IMR-90 (cell line): ENCODE data around the gene MB. TPM values are rescaled to one million over a fixed set of nuclear protein-coding genes. Genes with fewer than 3 reads are reported as not detected.

Experiments used
- ATAC-seq: fragments of 200-7000 bp; cut with Tn5 transposase; 2 replicates; pipeline ENCODE4 v1.9.1; 2020; ENCODE audit warnings: low read depth, mild to moderate bottlenecking, moderate library complexity
- BruUV-seq: library from RNA; stranded (reverse); fragments of 400-500 nt; replicated peaks from 2 replicates; lab custom pipeline; 2021; lab: Mats Ljungman, UMichigan
- CTCF ChIA-PET: fragments of 300-600 bp; formaldehyde crosslinking; extraction: SDS; loops from one replicate; lab custom pipeline; 2021; ENCODE audit warnings: antibody characterized with exemption; lab: Yijun Ruan, JAX
- POLR2A ChIA-PET: fragments of 300-600 bp; sonication (Branson Sonifier 250); formaldehyde crosslinking; loops from one replicate; lab custom pipeline; 2022; ENCODE audit warnings: antibody characterized with exemption; ENCODE audit not compliant: unreplicated experiment; lab: Charles Lee
- DNase-seq: peaks from one replicate; pipeline ENCODE4 v3.0.0; 2013
- H2AFZ ChIP-seq: replicated peaks from 2 replicates; pipeline ENCODE3; 2013; ENCODE audit warnings: low read length, mild to moderate bottlenecking; ENCODE audit not compliant: poor library complexity
- H2AK5ac ChIP-seq: 2 replicates; pipeline ENCODE4 v1.6.1; 2013; ENCODE audit warnings: low read depth, low read length, inconsistent platforms
- H2AK9ac ChIP-seq: replicated peaks from 2 replicates; pipeline ENCODE3; 2013; ENCODE audit warnings: mild to moderate bottlenecking, low read depth, low read length, moderate library complexity; ENCODE audit not compliant: poor library complexity
- H2BK120ac ChIP-seq: 2 replicates; pipeline ENCODE4 v1.6.1; 2013; ENCODE audit warnings: low read depth, low read length, inconsistent platforms
- H2BK15ac ChIP-seq: 3 replicates; pipeline ENCODE4 v1.6.1; 2013; ENCODE audit warnings: low read depth, low read length, inconsistent platforms
- H2BK20ac ChIP-seq: 2 replicates; pipeline ENCODE4 v1.6.1; 2013; ENCODE audit warnings: low read depth, mild to moderate bottlenecking, inconsistent platforms, low read length, moderate library complexity
- H2BK5ac ChIP-seq: 2 replicates; pipeline ENCODE4 v1.6.1; 2013; ENCODE audit warnings: mild to moderate bottlenecking, low read depth, low read length, inconsistent platforms; ENCODE audit not compliant: poor library complexity, severe bottlenecking
- H3K14ac ChIP-seq: replicated peaks from 2 replicates; pipeline ENCODE4 v1.6.1; 2013; ENCODE audit warnings: low read depth, low read length, inconsistent platforms
- H3K18ac ChIP-seq: 2 replicates; pipeline ENCODE4 v1.6.1; 2013; ENCODE audit warnings: low read depth, low read length, control low read depth
- H3K23ac ChIP-seq: 2 replicates; pipeline ENCODE4 v1.6.1; 2013; ENCODE audit warnings: low read depth, low read length, inconsistent platforms
- H3K27ac ChIP-seq: 2 replicates; pipeline ENCODE4 v1.5.1; 2013; ENCODE audit warnings: mild to moderate bottlenecking, control low read depth, low read length; ENCODE audit not compliant: insufficient read depth
- H3K27me3 ChIP-seq: 2 replicates; pipeline ENCODE4 v1.6.1; 2013; ENCODE audit warnings: low read length; ENCODE audit not compliant: control insufficient read depth, insufficient read depth
- H3K36me3 ChIP-seq: 2 replicates; pipeline ENCODE4 v1.6.1; 2013; ENCODE audit warnings: low read length, mixed read lengths; ENCODE audit not compliant: control insufficient read depth, insufficient read depth
- H3K4ac ChIP-seq: 2 replicates; pipeline ENCODE4 v1.6.1; 2013; ENCODE audit warnings: low read depth, low read length, inconsistent platforms
- H3K4me1 ChIP-seq: 2 replicates; pipeline ENCODE4 v1.6.1; 2013; ENCODE audit warnings: low read length, mixed read lengths; ENCODE audit not compliant: control insufficient read depth, insufficient read depth
- H3K4me2 ChIP-seq: 2 replicates; pipeline ENCODE4 v1.6.1; 2013; ENCODE audit warnings: low read depth, mild to moderate bottlenecking, control low read depth, low read length, moderate library complexity
- H3K4me3 ChIP-seq: 2 replicates; pipeline ENCODE4 v1.5.1; 2013; ENCODE audit warnings: low read depth, mild to moderate bottlenecking, control low read depth, low read length, moderate library complexity; ENCODE audit not compliant: insufficient read depth
- H3K56ac ChIP-seq: 2 replicates; pipeline ENCODE4 v1.6.1; 2013; ENCODE audit warnings: low read length, inconsistent platforms; ENCODE audit not compliant: insufficient read depth; ENCODE audit errors: extremely low read depth
- H3K79me1 ChIP-seq, 2 experiments: 2 replicates each; pipeline ENCODE4 v1.6.1; 2013; ENCODE audit warnings: low read length in 2 of 2, inconsistent platforms in 1 of 2, low read depth in 1 of 2
- H3K9ac ChIP-seq: 2 replicates; pipeline ENCODE4 v1.6.1; 2013; ENCODE audit warnings: low read depth, low read length, control low read depth
- H3K9me1 ChIP-seq: 2 replicates; pipeline ENCODE4 v1.6.1; 2013; ENCODE audit warnings: low read length, inconsistent platforms; ENCODE audit not compliant: insufficient read depth
- H3K9me3 ChIP-seq: 2 replicates; pipeline ENCODE4 v1.6.1; 2013; ENCODE audit warnings: low read length; ENCODE audit not compliant: control insufficient read depth, insufficient read depth
- H4K20me1 ChIP-seq: 2 replicates; pipeline ENCODE4 v1.6.1; 2013; ENCODE audit warnings: low read length, inconsistent platforms; ENCODE audit not compliant: insufficient read depth
- H4K5ac ChIP-seq: 2 replicates; pipeline ENCODE4 v1.6.1; 2013; ENCODE audit warnings: mild to moderate bottlenecking, low read depth, low read length, control low read depth
- H4K8ac ChIP-seq, 2 experiments: 2 replicates each; pipeline ENCODE4 v1.6.1; 2013; ENCODE audit warnings: low read depth in 2 of 2, low read length in 2 of 2, control low read depth in 1 of 2, inconsistent platforms in 1 of 2
- H4K91ac ChIP-seq: 2 replicates; pipeline ENCODE4 v1.6.1; 2013; ENCODE audit warnings: low read depth, low read length, inconsistent platforms; ENCODE audit not compliant: insufficient read depth
- CEBPB ChIP-seq: IDR thresholded peaks from 2 replicates; pipeline ENCODE4 v1.6.1; 2012; ENCODE audit warnings: low read depth, low read length, improper control_type of control experiment
- CHD1 ChIP-seq: IDR thresholded peaks from 2 replicates; pipeline ENCODE4 v1.6.1; 2012; ENCODE audit warnings: low read depth, low read length, improper control_type of control experiment
- FOS ChIP-seq: fragments of 150-350 bp; IDR thresholded peaks from 2 replicates; pipeline ENCODE4 v1.6.1; 2016; ENCODE audit warnings: low read depth, low read length
- MXI1 ChIP-seq: IDR thresholded peaks from 2 replicates; pipeline ENCODE4 v1.6.1; 2012; ENCODE audit warnings: low read depth, mild to moderate bottlenecking, low read length, moderate library complexity, borderline replicate concordance
- RAD21 ChIP-seq: IDR thresholded peaks from 2 replicates; pipeline ENCODE4 v1.6.1; 2012; ENCODE audit warnings: low read length, improper control_type of control experiment
- RCOR1 ChIP-seq: IDR thresholded peaks from 2 replicates; pipeline ENCODE4 v1.6.1; 2012; ENCODE audit warnings: mild to moderate bottlenecking, low read length, improper control_type of control experiment; ENCODE audit not compliant: insufficient replicate concordance
- RFX5 ChIP-seq: IDR thresholded peaks from 2 replicates; pipeline ENCODE4 v1.8.0; 2012; ENCODE audit warnings: low read depth, mild to moderate bottlenecking, low read length, moderate library complexity
- SMC3 ChIP-seq: fragments of 150-350 bp; IDR thresholded peaks from 2 replicates; pipeline ENCODE4 v1.6.1; 2016; ENCODE audit warnings: low read depth, mild to moderate bottlenecking, antibody characterized with exemption, low read length, moderate library complexity
- WGBS, 2 experiments: methylation state at CpG; one replicate each; pipeline versions ENCODE4 v1.1.5 to v1.1.7; 2013; ENCODE audit warnings: missing lambda C conversion rate in 2 of 2; ENCODE audit not compliant: insufficient read length in 1 of 2; ENCODE audit errors: extremely low coverage in 2 of 2; 5-methylcytosine and 5-hydroxymethylcytosine counted together
- dilution Hi-C: fragments of 300-500 bp; cut with HindIII; formaldehyde crosslinking; loops from one replicate; pipeline ENCODE4 v1.14.3; 2018; ENCODE audit warnings: low sequenced_read_pairs; ENCODE audit not compliant: unreplicated experiment
- in situ Hi-C: fragments of 300-500 bp; cut with MboI; formaldehyde crosslinking; loops from 3 replicates; pipeline ENCODE4 v1.14.3; 2019; ENCODE audit warnings: low sequenced_read_pairs, inconsistent platforms, mixed read lengths
- intact Hi-C: fragments of 100-400 bp; cut with micrococcal nuclease; formaldehyde crosslinking; loops from 2 replicates; pipeline ENCODE4 v1.10.0; 2022
- polyA plus RNA-seq, 3 experiments: library from polyadenylated mRNA; depleted of rRNA; stranded (reverse); fragments of >200 nt; gene quantifications; 2 replicates each; pipeline ENCODE4 v1.2.3, GENCODE V29; 2012; ENCODE audit warnings: low replicate concordance in 1 of 3
- total RNA-seq: library from RNA; depleted of rRNA; stranded (reverse); fragments of >200 nt; gene quantifications from 2 replicates; pipeline ENCODE4 v1.2.3, GENCODE V29; 2012
- TF ChIP-seq, protein P1 (sequence below): conservative IDR thresholded peaks from 2 replicates; pipeline ENCODE4 v1.5.1; 2012; ENCODE audit warnings: mild to moderate bottlenecking, low read depth, low read length, improper control_type of control experiment
- TF ChIP-seq, protein P2 (sequence below): fragments of 150-350 bp; IDR thresholded peaks from 2 replicates; pipeline ENCODE4 v1.6.1; 2016; ENCODE audit warnings: low read depth, mild to moderate bottlenecking, low read length, moderate library complexity, borderline replicate concordance

MB gene
- total and polyA plus RNA-seq, 2 of the 4 experiments (the other 2 are of a cell fraction) = not detected

DNA sequence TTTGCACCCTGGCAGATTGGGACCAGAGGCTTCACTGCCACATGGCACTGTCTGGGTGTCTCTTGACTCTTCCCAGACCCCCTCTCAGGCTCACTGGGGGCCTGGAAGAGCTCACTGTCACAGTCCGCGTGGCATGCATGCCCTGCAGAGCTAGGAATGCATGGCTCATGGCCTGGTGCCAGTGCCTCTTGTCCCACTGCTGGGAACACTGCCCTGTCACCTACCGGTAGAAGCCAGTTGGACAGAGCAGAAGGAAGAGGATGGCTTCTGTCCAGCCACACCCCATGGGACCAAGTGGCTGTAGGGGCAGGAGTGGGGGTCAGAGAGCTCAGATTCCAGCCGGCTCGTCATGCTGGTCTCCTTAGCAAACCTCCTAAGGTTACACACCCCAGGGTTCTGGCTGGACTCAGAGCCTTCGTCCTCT lies 29.7 kb downstream of the MB start:
- dilution Hi-C loops = no loop called here
- Histone ChIP-seq H2BK20ac (no peak overlapping the region), H3K4ac (no peak overlapping the region; the same call in 1 of the 2 replicates), H2AK5ac (peak overlapping the region; percentile 4; the same call in 1 of the 2 replicates), H3K56ac (no peak overlapping the region), H4K8ac (no peak overlapping the region), H3K36me3 (no peaks in the 10 kb centered on the region), H2AFZ (no peak overlapping the region), H3K23ac (no peak overlapping the region), H2AK9ac (no peak overlapping the region), H3K79me1 (no peaks in the 10 kb centered on the region), H3K4me2 (no peak overlapping the region), H3K4me1 (peaks cover 7% of the 10 kb centered on the region), H3K9me3 (peaks cover 3% of the 10 kb centered on the region; the same call in 1 of the 2 replicates), H4K91ac (0 out of 2 replicates have a peak overlapping the region, but pooled peaks have one; percentile 12), H2BK5ac (no peak overlapping the region), H4K20me1 (no peaks in the 10 kb centered on the region; the same call in 1 of the 2 replicates), H3K14ac (no peak overlapping the region), H3K4me3 (no peak overlapping the region), H2BK120ac (no peak overlapping the region), H3K18ac (no peak overlapping the region), H3K9ac (no peak overlapping the region), H4K5ac (no peak overlapping the region), H3K27ac (no peak overlapping the region), H2BK15ac (no peak overlapping the region; the same call in 2 of the 3 replicates), H3K27me3 (no peaks in the 10 kb centered on the region), H3K9me1 (no peaks in the 10 kb centered on the region)
- ChIA-PET CTCF (interaction anchor here (0.6 kb wide), 1 partner anchor 115 kb away, joined by 3 read pairs; no protein-coding TSS in a partner anchor), POLR2A (no interaction called here)
- TF ChIP-seq FOS = no peak
- no peak for TF ChIP-seq RCOR1
- no peak for TF ChIP-seq SMC3
- no peak for TF ChIP-seq RAD21
- no peak for TF ChIP-seq RFX5
- TF ChIP-seq CHD1 = no peak
- TF ChIP-seq MXI1 = no peak
- no peak for TF ChIP-seq CEBPB
- TF ChIP-seq, protein P1, sequence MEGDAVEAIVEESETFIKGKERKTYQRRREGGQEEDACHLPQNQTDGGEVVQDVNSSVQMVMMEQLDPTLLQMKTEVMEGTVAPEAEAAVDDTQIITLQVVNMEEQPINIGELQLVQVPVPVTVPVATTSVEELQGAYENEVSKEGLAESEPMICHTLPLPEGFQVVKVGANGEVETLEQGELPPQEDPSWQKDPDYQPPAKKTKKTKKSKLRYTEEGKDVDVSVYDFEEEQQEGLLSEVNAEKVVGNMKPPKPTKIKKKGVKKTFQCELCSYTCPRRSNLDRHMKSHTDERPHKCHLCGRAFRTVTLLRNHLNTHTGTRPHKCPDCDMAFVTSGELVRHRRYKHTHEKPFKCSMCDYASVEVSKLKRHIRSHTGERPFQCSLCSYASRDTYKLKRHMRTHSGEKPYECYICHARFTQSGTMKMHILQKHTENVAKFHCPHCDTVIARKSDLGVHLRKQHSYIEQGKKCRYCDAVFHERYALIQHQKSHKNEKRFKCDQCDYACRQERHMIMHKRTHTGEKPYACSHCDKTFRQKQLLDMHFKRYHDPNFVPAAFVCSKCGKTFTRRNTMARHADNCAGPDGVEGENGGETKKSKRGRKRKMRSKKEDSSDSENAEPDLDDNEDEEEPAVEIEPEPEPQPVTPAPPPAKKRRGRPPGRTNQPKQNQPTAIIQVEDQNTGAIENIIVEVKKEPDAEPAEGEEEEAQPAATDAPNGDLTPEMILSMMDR = no peak
- TF ChIP-seq, protein P2, sequence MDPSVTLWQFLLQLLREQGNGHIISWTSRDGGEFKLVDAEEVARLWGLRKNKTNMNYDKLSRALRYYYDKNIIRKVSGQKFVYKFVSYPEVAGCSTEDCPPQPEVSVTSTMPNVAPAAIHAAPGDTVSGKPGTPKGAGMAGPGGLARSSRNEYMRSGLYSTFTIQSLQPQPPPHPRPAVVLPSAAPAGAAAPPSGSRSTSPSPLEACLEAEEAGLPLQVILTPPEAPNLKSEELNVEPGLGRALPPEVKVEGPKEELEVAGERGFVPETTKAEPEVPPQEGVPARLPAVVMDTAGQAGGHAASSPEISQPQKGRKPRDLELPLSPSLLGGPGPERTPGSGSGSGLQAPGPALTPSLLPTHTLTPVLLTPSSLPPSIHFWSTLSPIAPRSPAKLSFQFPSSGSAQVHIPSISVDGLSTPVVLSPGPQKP = no peak
- WGBS, 2 experiments = no CpG with 5 or more reads among the region's 6 CpGs
- in situ Hi-C loops = loop anchor here (5.0 kb wide), 1 partner anchor 235 kb away; no protein-coding TSS in a partner anchor
- intact Hi-C loops = no loop called here
- no peak for DNase-seq
- BruUV-seq = no TSS peak
- ATAC-seq = no peak
